GM10847 (cell line): ENCODE data around the gene CCNT2.

ENCODE experiments used
- POLR2A ChIP-seq: IDR thresholded peaks from 2 replicates; pipeline ENCODE4 v1.6.1; 2011; ENCODE audit not compliant: insufficient read length; ENCODE audit errors: extremely low read depth

Gene CCNT2

GRCh38 chr2:134918526-134919340 is at the start of gene CCNT2:
Gene CCNT2 (plus strand): TSS chr2:134918822. CDS start chr2:134918855, 33 bp downstream.
- peak; percentile 63 for TF ChIP-seq POLR2A

DNA sequence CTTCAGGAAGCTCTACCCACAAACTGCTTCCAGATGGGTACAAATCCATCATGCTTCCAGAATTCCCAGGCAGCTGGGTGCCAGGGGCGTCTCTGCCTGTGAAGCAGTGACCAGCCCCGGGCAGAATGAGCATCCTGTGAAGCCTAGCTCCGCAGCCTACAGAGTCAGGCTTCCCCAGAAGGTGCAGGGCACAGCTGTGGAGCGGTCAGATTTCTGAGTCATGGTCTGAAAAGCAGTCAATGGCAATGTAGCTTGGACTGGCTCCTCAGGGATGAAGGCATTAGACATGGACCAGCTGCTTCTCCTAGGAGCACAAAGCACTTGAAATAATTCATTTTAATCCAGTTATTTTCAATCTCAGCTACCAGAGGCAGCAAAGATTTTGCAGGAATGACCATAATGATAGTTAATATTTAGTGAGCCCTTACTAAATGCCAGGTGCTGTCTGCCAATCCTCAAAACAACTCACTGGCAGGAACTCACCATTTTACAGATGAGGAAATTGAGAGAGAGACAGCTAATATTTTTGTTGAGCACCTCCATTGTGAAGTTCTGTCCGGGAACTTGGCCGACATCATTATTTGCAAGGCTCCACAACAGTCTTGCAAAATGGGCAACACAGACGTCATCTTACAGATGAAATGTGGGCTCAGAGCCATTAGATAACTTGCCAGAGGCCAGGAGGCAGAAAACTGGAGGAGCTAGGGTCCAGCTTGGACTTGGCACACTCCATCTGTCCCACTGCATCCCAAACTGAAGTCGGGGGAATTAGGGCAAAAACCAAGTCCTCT is 48.5 kb upstream of the CCNT2 start:
- no peak for TF ChIP-seq POLR2A

GRCh38 chr2:134873152-134873551 is 45.5 kb upstream of the CCNT2 start:
- TF ChIP-seq POLR2A = no peak

DNA sequence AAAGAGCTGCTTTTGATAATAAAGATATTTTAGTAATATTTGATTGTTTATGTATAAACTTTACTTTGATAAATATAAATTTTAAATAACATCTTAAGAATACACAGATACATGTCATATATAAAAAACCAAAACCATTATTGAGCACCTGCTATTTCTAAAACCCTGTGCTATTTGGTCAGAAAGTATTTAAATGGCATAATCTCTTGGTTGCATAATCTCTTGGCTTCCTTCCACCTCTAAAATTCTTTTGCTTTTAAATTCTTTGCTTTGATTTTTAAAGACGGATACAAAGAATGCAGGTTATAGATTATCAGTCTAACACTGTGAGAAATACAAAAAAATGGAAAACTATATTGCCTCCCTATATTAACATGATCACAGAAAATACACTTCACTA is 43.3 kb upstream of the CCNT2 start:
- TF ChIP-seq POLR2A = no peak

- TF ChIP-seq POLR2A = no peak
Observed at GRCh38 chr2:134882773-134883172, 35.8 kb upstream of the CCNT2 start.

GRCh38 chr2:134883552-134884293 is 34.9 kb upstream of the CCNT2 start:
- no peak for TF ChIP-seq POLR2A

DNA sequence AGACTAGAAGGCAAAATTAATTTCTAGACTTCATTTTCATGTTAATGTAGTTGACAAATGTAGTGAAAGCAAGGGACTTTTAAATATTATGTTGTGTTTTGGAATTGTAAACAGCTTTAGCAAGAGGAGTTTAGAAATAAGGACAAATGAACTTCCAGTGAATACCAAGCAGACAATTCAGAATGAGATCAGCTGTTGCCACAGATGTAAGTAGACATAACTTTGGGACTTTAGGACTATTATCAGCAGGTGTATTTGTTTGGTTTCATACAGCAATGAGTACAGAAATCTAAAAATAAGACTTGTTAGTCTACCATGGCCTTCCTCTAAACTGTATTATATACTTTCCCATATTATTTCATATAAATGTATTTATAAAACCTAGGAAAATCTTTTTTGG is 34.2 kb upstream of the CCNT2 start:
- no peak for TF ChIP-seq POLR2A

DNA sequence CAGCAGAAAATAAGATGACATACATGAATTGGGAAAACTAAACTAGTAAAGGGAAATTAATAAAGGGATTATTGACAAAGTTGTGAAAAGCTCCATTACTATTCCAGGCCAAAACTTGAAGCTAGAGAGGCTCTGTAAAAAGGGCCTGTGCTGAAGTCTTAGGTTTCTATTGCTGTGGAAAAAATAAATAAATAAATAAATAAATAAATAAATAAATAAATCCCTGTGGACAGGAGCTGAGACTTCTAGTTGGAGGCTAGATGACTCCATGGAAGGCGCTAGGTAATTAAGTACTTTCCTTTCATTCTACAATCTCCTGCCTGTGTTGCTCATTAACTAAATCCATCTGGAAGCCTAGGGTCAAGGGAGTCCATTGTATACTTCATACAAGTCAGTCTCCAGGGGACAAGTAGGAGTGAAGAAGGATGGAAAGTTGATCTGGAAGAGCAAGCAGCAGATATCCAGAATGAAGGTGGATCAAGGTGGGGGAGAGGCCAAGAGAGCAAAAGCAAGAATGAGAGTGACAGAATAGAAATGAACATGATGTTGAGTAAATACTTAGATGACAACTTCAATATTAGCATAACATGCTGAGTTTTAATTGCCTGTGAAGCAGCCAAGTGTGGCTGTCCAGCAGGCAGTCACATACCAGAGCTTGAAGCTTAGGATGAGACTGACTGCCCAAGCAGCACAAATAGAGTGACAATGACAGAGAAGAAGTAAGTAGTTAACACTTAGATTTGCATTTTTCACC is 26.2 kb upstream of the CCNT2 start:
- no peak for TF ChIP-seq POLR2A

GRCh38 chr2:134897932-134898331 is 20.7 kb upstream of the CCNT2 start:
- TF ChIP-seq POLR2A = no peak

DNA sequence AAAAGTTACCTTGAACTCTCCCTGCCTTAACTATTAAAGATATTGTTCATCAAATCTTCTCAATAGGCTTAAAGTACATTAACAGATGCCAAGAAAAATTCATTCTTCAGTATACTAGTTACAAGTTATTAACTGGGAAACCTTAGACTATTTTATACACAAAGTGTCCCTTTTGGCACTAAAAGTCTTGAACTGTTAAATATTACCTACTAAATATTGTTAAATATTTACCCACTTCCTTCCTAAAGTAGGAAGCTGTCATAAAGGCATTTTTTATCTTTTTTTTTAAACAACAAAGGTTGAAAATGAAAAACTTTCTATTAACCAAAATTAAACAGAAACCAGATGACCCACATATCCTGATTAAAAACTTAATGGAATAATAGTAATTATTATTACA is 19.4 kb upstream of the CCNT2 start:
- TF ChIP-seq POLR2A = no peak

DNA sequence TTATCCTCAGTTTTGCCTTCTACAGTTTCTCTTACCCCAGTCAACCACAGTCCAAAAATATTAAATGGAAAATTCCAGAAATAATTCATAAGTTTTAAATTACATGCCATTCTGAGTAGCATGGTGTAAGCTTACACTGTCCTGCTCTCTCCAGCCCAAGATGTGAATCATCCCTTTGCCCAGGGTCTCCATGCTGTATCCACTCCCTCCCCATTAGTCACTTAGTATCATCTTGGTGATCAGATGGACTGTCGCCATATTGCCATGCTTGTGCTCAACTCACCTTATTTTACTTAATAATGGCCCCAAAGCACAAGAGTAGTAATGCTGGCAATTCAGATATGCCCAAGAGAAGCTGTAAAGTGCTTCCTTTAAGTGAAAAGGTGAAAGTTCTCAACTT is 18.5 kb upstream of the CCNT2 start:
- TF ChIP-seq POLR2A = no peak

GRCh38 chr2:134905168-134905567 is 13.5 kb upstream of the CCNT2 start:
- TF ChIP-seq POLR2A = no peak

- no peak for TF ChIP-seq POLR2A
Observed at GRCh38 chr2:134906726-134907125, 11.9 kb upstream of the CCNT2 start.

- no peak for TF ChIP-seq POLR2A
Observed at GRCh38 chr2:134910763-134911399, 7.7 kb upstream of the CCNT2 start.
